Large intestine (tissue), 3 donors: Measurements from ENCODE around the gene RPS6KA4. TPM values are rescaled to one million over a fixed set of nuclear protein-coding genes. Genes with fewer than 3 reads are reported as not detected.

Experiments
- DNase-seq, 2 donors: peaks; one replicate each; pipeline versions ENCODE4 v3.0.0 to v3.0.0-alpha.2; 2013
- H3K27ac ChIP-seq: one replicate; pipeline ENCODE4 v1.5.1; 2013; ENCODE audit warnings: low read length
- H3K27me3 ChIP-seq: 2 replicates; pipeline ENCODE4 v1.6.1; 2013; ENCODE audit warnings: low read length; ENCODE audit not compliant: control insufficient read depth, insufficient read depth
- H3K36me3 ChIP-seq: 2 replicates; pipeline ENCODE4 v1.6.1; 2013; ENCODE audit warnings: low read length; ENCODE audit not compliant: control insufficient read depth, insufficient read depth
- H3K4me1 ChIP-seq: one replicate; pipeline ENCODE4 v1.6.1; 2013; ENCODE audit warnings: low read length; ENCODE audit not compliant: control insufficient read depth, insufficient read depth
- H3K4me3 ChIP-seq: one replicate; pipeline ENCODE4 v1.5.1; 2013; ENCODE audit warnings: low read length
- H3K9me3 ChIP-seq: one replicate; pipeline ENCODE4 v1.6.1; 2013; ENCODE audit warnings: mild to moderate bottlenecking, low read depth, low read length, moderate library complexity; ENCODE audit not compliant: control insufficient read depth
- WGBS: methylation state at CpG from one replicate; pipeline ENCODE4 v1.1.5; 2013; ENCODE audit warnings: low lambda C conversion rate; ENCODE audit not compliant: insufficient coverage; 5-methylcytosine and 5-hydroxymethylcytosine counted together
- polyA plus RNA-seq: library from polyadenylated mRNA; unstranded; fragments of 120-200 nt; gene quantifications from one replicate; pipeline ENCODE4 v1.2.1, GENCODE V29; 2013

The RPS6KA4 gene
- polyA plus RNA-seq, 1 donor: 25.8 TPM

DNA sequence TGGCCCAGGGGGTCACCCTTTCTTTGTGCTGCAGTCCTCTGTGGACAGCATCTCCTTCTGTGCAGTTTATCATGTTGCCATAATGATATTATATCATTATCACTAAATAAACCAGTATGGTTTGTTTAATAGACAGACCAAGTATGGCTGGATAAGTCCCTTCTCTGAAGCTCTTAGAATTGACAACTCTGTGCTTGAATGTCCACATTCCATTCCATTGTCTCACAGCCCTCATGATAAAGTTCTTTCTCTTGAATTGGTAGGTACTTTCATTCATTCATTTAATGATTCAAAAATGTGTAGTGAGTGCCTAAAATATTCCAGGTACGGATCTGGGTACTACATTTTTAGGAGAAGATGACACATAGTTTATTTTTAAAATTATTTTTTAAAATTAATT is 7.8 kb downstream of the RPS6KA4 start:
- H3K9me3 ChIP-seq: peaks cover 18% of the 10 kb centered on the region
- no peak overlapping the region for H3K4me3 ChIP-seq
- peaks cover 61% of the 10 kb centered on the region for H3K36me3 ChIP-seq
- H3K27ac ChIP-seq: no peak overlapping the region
- DNase-seq: no peak
- no peaks in the 10 kb centered on the region for H3K27me3 ChIP-seq
- H3K4me1 ChIP-seq: no peaks in the 10 kb centered on the region
- WGBS: no CpG with 5 or more reads among the region's 1 CpG

- Histone ChIP-seq H3K9me3 (peaks cover 18% of the 10 kb centered on the region), H3K27me3 (no peaks in the 10 kb centered on the region), H3K4me3 (no peak overlapping the region), H3K36me3 (peaks cover 49% of the 10 kb centered on the region), H3K4me1 (no peaks in the 10 kb centered on the region), H3K27ac (no peak overlapping the region)
- no CpG with 5 or more reads among the region's 46 CpGs for WGBS
- DNase-seq: no peak
These were observed 9.1 kb downstream of the RPS6KA4 start for GRCh38 chr11:64367931-64368672.

DNA sequence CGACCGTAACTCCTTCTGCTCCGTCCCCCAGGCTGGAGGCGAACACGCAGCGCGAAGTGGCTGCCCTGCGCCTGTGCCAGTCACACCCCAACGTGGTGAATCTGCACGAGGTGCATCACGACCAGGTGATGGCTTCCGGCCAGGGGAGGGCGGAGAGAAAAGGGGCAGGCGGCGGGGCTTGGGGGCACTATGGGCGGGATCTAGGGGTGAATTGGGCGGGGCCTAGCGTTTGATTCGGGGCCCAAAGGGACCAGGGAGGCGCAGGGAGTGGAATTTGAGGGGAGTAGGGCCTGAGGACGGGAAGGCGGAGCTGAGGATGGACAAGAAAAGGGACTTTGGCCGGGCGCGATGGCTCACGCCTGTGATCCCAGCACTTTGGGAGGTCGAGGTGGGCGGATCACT is 9.7 kb downstream of the RPS6KA4 start:
- H3K27me3 ChIP-seq: no peaks in the 10 kb centered on the region
- no peaks in the 10 kb centered on the region for H3K4me1 ChIP-seq
- H3K36me3 ChIP-seq: peaks cover 44% of the 10 kb centered on the region
- H3K27ac ChIP-seq: no peak overlapping the region
- peaks cover 18% of the 10 kb centered on the region for H3K9me3 ChIP-seq
- no CpG with 5 or more reads among the region's 28 CpGs for whole genome bisulfite sequencing
- no peak for DNase-seq
- H3K4me3 ChIP-seq: no peak overlapping the region

GRCh38 chr11:64369440-64370421 is 10.8 kb downstream of the RPS6KA4 start:
- no peak overlapping the region for H3K4me3 ChIP-seq
- no peak for DNase-seq
- H3K4me1 ChIP-seq: no peaks in the 10 kb centered on the region
- no peak overlapping the region for H3K27ac ChIP-seq
- peaks cover 18% of the 10 kb centered on the region for H3K9me3 ChIP-seq
- no peaks in the 10 kb centered on the region for H3K27me3 ChIP-seq
- WGBS: no CpG with 5 or more reads among the region's 82 CpGs
- peaks cover 37% of the 10 kb centered on the region for H3K36me3 ChIP-seq

- Histone ChIP-seq H3K4me1 (no peaks in the 10 kb centered on the region), H3K27ac (no peak overlapping the region), H3K36me3 (peaks cover 27% of the 10 kb centered on the region), H3K9me3 (peaks cover 18% of the 10 kb centered on the region), H3K4me3 (no peak overlapping the region), H3K27me3 (no peaks in the 10 kb centered on the region)
- DNase-seq: no peak
- no CpG with 5 or more reads among the region's 22 CpGs for WGBS
These were observed 12.2 kb downstream of the RPS6KA4 start for GRCh38 chr11:64371201-64371600.

GRCh38 chr11:64372021-64372420 is 13.1 kb downstream of the RPS6KA4 start:
- no peaks in the 10 kb centered on the region for H3K4me1 ChIP-seq
- H3K9me3 ChIP-seq: peaks cover 18% of the 10 kb centered on the region
- H3K27me3 ChIP-seq: no peaks in the 10 kb centered on the region
- no peak overlapping the region for H3K4me3 ChIP-seq
- peaks cover 21% of the 10 kb centered on the region for H3K36me3 ChIP-seq
- DNase-seq: no peak
- no CpG with 5 or more reads among the region's 6 CpGs for WGBS
- no peak overlapping the region for H3K27ac ChIP-seq

DNA sequence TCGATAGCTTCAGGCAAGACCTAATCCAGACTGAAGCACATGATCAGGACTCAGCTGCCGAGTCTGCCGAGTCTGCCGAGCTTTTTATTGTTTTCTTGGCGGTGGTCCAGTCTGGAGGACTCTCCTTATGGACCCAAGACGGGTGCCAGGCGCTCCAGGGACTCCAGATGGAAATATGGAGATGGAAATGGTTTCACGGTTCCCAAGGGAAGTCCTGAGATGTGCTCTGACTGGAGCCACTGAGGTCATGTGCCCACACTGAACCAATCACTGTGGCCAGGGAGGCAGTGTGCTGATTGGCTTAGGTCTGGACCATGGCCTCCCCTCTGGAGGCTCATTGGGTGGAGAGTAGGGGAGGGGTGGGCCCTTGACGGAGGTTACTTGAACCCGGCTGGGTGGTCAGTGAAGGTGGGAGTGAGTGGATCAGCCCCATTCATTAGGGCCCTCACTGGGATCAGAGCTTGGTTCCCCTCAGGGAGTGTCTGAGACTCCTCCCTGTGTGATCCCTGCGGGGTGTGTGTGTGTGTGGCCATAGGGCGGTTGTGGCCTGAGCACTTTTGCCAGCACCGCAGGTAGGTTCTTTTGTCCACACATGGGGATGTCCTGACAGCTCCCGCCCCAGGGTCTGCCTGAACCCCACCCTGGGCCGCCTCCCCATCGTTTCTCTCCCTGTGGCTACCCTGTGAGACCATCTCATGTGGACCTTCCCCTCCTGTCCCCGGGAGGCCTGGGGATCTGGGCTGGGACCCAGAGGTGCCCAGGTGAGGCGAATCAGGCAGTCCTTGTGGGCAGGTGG is 14.0 kb downstream of the RPS6KA4 start:
- WGBS: no CpG with 5 or more reads among the region's 18 CpGs
- Histone ChIP-seq H3K36me3 (peaks cover 15% of the 10 kb centered on the region), H3K9me3 (peaks cover 17% of the 10 kb centered on the region), H3K4me3 (no peak overlapping the region), H3K27ac (no peak overlapping the region), H3K27me3 (no peaks in the 10 kb centered on the region), H3K4me1 (no peaks in the 10 kb centered on the region)
- DNase-seq: no peak

DNA sequence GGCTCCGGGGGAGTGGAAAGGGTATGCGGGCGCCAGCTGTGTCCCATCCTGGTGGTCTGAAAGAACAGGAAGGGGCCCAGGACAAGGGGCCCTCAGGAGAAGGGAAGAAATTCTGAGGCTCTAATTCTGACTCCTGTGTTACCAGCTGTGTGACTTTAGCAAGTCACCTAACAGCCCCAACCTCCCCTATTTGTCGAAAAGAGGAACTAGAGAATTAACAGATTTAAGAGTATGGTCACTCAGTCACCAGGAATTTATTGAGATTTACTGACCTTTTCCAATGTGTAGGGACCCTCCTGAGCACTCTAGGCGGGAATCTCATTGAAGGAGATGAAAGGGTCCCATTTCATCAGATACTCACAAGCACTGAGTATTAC is 14.6 kb downstream of the RPS6KA4 start:
- H3K27me3 ChIP-seq: no peaks in the 10 kb centered on the region
- WGBS: no CpG with 5 or more reads among the region's 5 CpGs
- H3K27ac ChIP-seq: no peak overlapping the region
- peaks cover 11% of the 10 kb centered on the region for H3K36me3 ChIP-seq
- H3K4me3 ChIP-seq: no peak overlapping the region
- peaks cover 12% of the 10 kb centered on the region for H3K9me3 ChIP-seq
- no peak for DNase-seq
- H3K4me1 ChIP-seq: no peaks in the 10 kb centered on the region

DNA sequence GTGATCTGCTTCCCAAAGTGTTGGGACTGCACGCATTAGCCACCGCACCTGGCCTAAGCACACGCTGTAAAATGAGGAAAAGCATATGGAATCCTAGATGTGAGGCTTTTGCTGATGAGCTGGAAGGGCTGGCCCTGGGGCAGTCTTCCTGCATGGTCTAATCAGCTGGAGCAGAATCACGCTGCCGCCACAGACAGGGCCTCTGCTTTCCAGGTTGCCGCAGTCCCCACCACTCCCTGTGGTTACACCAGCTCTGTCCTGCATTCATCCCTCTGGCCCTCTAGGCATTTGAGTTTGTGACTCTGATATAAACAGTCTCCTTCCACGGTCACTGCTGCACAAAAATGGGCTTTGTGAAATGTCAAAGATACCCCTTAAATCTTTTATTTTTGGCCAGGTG is 17.1 kb downstream of the RPS6KA4 start:
- no peak for DNase-seq
- H3K9me3 ChIP-seq: no peaks in the 10 kb centered on the region

DNA sequence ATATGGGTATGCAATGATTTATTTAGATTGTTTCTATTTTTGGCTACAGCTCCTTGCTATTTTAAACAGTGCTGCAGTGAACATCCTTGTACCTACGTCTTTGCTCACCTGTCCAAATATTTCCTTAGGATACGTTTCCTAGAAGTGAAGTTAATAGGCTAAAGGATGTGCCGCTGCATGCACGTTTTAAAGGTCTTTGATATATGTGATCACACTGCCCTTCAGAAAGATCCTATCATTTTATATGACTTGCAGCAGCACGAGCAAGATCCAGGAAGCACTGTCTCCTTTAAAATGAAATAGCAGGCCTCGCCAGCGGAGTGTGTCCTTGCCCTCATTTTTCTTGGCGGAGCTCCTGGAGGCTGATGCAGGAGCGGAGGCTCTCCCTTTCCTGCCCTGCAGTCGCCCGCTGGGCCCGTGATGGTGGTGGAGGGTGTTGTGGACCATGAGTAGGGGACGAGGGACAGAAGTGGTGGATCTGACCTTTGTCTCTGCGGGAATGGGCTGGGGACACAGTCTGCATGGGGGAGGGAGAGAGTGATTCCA is 19.4 kb downstream of the RPS6KA4 start:
- Histone ChIP-seq H3K27me3 (peaks cover 6% of the 10 kb centered on the region), H3K4me1 (no peaks in the 10 kb centered on the region), H3K9me3 (no peaks in the 10 kb centered on the region), H3K36me3 (no peaks in the 10 kb centered on the region), H3K27ac (no peak overlapping the region), H3K4me3 (no peak overlapping the region)
- no peak for DNase-seq
- no CpG with 5 or more reads among the region's 14 CpGs for WGBS

More for the DNA sequence above, 17.1 kb downstream of the RPS6KA4 start:
- no CpG with 5 or more reads among the region's 7 CpGs for WGBS
- no peaks in the 10 kb centered on the region for H3K36me3 ChIP-seq
- H3K4me1 ChIP-seq: no peaks in the 10 kb centered on the region
- no peak overlapping the region for H3K27ac ChIP-seq
- H3K27me3 ChIP-seq: no peaks in the 10 kb centered on the region
- H3K4me3 ChIP-seq: no peak overlapping the region
